CD4-positive, alpha-beta T cell (primary cell): ENCODE measurements around the gene HIVEP3. TPM values are rescaled to one million over a fixed set of nuclear protein-coding genes. Genes with fewer than 3 reads are reported as not detected.

Experiments
- ATAC-seq: fragments of 200-7000 bp; cut with Tn5 transposase; one replicate; pipeline ENCODE4 v1.10.0; 2022; ENCODE audit warnings: mild to moderate bottlenecking; ENCODE audit not compliant: poor library complexity
- CTCF ChIA-PET: fragments of 350-600 bp; sonication (Branson Sonifier 250); formaldehyde crosslinking; loops from one replicate; lab custom pipeline; 2021; ENCODE audit warnings: antibody characterized with exemption, inconsistent platforms; lab: Charles Lee
- POLR2A ChIA-PET: fragments of 350-600 bp; sonication (Branson Sonifier 250); formaldehyde crosslinking; loops from one replicate; lab custom pipeline; 2021; ENCODE audit warnings: antibody characterized with exemption, inconsistent platforms; lab: Charles Lee
- DNase-seq, 14 experiments: peaks; one replicate each; pipeline ENCODE4 v3.0.0-alpha.2; 2013 to 2020; ENCODE audit warnings: mixed read lengths in 2 of 14
- H3K27ac ChIP-seq, 2 donors: one replicate each; pipeline versions ENCODE4 v1.5.1 to v1.7.0; 2013; ENCODE audit warnings: low read length in 2 of 2, low read depth in 1 of 2, mild to moderate bottlenecking in 1 of 2
- H3K27me3 ChIP-seq, 2 experiments: 1 replicate in 1 of 2; 2 replicates in 1 of 2; pipeline versions ENCODE4 v1.6.1 to v1.7.0; 2013; ENCODE audit warnings: low read length in 2 of 2, control low read depth in 1 of 2, mild to moderate bottlenecking in 1 of 2, moderate library complexity in 1 of 2; ENCODE audit not compliant: insufficient read depth in 2 of 2, control insufficient read depth in 1 of 2
- H3K36me3 ChIP-seq: one replicate; pipeline ENCODE4 v1.6.1; 2013; ENCODE audit warnings: low read length, control low read depth; ENCODE audit not compliant: insufficient read depth
- H3K4me1 ChIP-seq: one replicate; pipeline ENCODE4 v1.6.1; 2013; ENCODE audit warnings: low read length, control low read depth; ENCODE audit not compliant: insufficient read depth
- H3K4me3 ChIP-seq: one replicate; pipeline ENCODE4 v1.5.1; 2013; ENCODE audit warnings: mild to moderate bottlenecking, low read length, moderate library complexity
- H3K9me3 ChIP-seq, 2 experiments: 1 replicate in 1 of 2; 2 replicates in 1 of 2; pipeline versions ENCODE4 v1.6.1 to v1.7.0; 2013; ENCODE audit warnings: low read length in 2 of 2, mild to moderate bottlenecking in 2 of 2, control low read depth in 1 of 2, moderate library complexity in 1 of 2; ENCODE audit not compliant: control insufficient read depth in 1 of 2, insufficient read depth in 1 of 2
- H3K27ac Mint-ChIP-seq: one replicate; pipeline ENCODE4 v1.8.0; 2020; ENCODE audit warnings: mixed read lengths
- H3K27me3 Mint-ChIP-seq: one replicate; pipeline ENCODE4 v1.8.0; 2021; ENCODE audit warnings: mixed read lengths
- H3K36me3 Mint-ChIP-seq: one replicate; pipeline ENCODE4 v1.8.0; 2021; ENCODE audit warnings: low read depth, mixed read lengths
- H3K4me1 Mint-ChIP-seq: one replicate; pipeline ENCODE4 v1.8.0; 2021; ENCODE audit warnings: low read depth, mixed read lengths
- H3K4me3 Mint-ChIP-seq: one replicate; pipeline ENCODE4 v1.8.0; 2020; ENCODE audit warnings: mild to moderate bottlenecking, mixed read lengths
- H3K9me3 Mint-ChIP-seq: one replicate; pipeline ENCODE4 v1.8.0; 2020; ENCODE audit warnings: mixed read lengths
- intact Hi-C, 2 experiments: fragments of 100-400 bp; cut with DNase I in 1 of 2; cut with micrococcal nuclease in 1 of 2; formaldehyde crosslinking; loops; one replicate each; pipeline versions ENCODE4 v1.15.1 to v1.9.0; 2023 to 2025; cut with DNase I, micrococcal nuclease
- total RNA-seq, 174 experiments: library from RNA in 2 of 174; stranded (reverse) in 2 of 174; gene quantifications; one replicate each; pipeline ENCODE4 v1.2.3 and lab custom pipeline; 2021 to 2026
- TF ChIP-seq, protein P1 (sequence below): fragments of 200-600 bp; IDR thresholded peaks from one replicate; pipeline ENCODE4 v1.8.0; 2022; ENCODE audit warnings: antibody characterized with exemption, mild to moderate bottlenecking

Gene HIVEP3
- total RNA-seq, 2 experiments from 2014 or later = 5.1 to 5.4 TPM

DNA sequence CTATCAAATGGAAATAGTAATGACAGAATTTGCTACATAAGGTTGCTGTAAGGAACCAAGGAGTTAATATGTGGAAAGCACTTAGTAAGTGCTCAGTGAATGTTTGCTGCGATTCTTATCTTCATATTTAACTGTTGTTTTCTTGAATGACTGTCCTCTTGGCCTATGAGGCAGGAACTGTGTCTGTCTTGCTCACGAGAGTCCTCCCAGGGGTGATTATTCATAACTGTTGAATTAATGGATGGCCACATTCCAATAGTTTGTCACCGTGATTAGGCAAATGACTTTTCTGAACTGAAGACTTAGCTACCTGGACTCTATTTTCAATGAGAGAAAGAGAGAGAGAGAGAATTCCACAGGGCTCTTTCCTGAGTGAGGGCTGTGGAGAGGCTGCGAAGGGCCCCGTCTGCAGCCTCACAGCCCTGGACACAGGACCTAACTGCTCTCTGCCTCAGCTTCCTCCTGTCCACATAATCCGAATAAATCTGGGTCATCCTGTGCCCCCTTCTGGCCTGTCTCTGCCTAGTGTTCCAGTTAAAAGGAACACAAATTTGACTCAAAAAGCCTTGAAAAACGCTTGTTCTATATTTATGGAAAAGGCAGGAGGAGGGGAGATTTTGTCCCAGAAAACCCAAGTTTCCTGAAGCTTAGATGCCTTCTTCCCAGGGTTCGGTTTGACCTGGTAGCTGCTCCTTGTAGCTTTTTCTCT, 442.7 kb downstream of the HIVEP3 start:
- intact Hi-C loops = no loop called here
- no peak for DNase-seq
- Histone ChIP-seq H3K4me3 (no peak overlapping the region), H3K9me3 (no peaks in the 10 kb centered on the region), H3K27me3 (no peaks in the 10 kb centered on the region), H3K36me3 (no peaks in the 10 kb centered on the region), H3K27ac (no peak overlapping the region), H3K4me1 (no peaks in the 10 kb centered on the region)
- no peak overlapping the region for H3K4me3 Mint-ChIP-seq
- ChIA-PET CTCF (no interaction called here), POLR2A (no interaction called here)
- no peaks in the 10 kb centered on the region for H3K9me3 Mint-ChIP-seq
- ATAC-seq = no peak
- no peaks in the 10 kb centered on the region for H3K4me1 Mint-ChIP-seq
- no peaks in the 10 kb centered on the region for H3K27me3 Mint-ChIP-seq
- H3K27ac Mint-ChIP-seq = no peak overlapping the region
- TF ChIP-seq, protein P1, sequence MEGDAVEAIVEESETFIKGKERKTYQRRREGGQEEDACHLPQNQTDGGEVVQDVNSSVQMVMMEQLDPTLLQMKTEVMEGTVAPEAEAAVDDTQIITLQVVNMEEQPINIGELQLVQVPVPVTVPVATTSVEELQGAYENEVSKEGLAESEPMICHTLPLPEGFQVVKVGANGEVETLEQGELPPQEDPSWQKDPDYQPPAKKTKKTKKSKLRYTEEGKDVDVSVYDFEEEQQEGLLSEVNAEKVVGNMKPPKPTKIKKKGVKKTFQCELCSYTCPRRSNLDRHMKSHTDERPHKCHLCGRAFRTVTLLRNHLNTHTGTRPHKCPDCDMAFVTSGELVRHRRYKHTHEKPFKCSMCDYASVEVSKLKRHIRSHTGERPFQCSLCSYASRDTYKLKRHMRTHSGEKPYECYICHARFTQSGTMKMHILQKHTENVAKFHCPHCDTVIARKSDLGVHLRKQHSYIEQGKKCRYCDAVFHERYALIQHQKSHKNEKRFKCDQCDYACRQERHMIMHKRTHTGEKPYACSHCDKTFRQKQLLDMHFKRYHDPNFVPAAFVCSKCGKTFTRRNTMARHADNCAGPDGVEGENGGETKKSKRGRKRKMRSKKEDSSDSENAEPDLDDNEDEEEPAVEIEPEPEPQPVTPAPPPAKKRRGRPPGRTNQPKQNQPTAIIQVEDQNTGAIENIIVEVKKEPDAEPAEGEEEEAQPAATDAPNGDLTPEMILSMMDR = no peak
- H3K36me3 Mint-ChIP-seq = no peaks in the 10 kb centered on the region

DNA sequence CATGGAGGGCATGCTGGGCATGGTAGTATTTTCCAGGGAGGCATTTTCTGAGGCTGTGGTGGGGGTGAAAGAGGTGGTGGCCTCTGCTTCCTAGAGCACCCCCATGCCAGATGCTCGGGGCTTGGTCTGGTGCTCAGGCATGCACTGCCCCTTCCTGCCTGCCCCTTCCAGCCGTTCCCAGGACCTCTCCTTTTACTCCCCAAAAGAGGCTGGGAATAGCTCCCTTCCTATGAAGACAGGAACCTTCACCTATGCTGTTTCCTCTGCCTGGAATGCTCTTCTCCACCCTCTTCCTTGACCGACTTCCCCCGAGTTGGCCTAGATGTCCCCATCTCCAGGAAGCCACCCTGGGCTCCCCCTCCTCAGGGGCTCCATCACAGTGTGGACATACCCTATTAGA, 443.4 kb downstream of the HIVEP3 start:
- Histone ChIP-seq H3K4me1 (no peaks in the 10 kb centered on the region), H3K36me3 (no peaks in the 10 kb centered on the region), H3K27ac (no peak overlapping the region), H3K27me3 (no peaks in the 10 kb centered on the region), H3K9me3 (no peaks in the 10 kb centered on the region), H3K4me3 (no peak overlapping the region)
- POLR2A ChIA-PET = no interaction called here
- Mint-ChIP-seq H3K9me3 (no peaks in the 10 kb centered on the region), H3K36me3 (no peaks in the 10 kb centered on the region), H3K4me3 (no peak overlapping the region), H3K27me3 (no peaks in the 10 kb centered on the region), H3K4me1 (no peaks in the 10 kb centered on the region), H3K27ac (no peak overlapping the region)
- DNase-seq = no peak
- TF ChIP-seq, protein P1 = no peak
- ATAC-seq = no peak
- intact Hi-C loops = no loop called here
- CTCF ChIA-PET = no interaction called here

DNA sequence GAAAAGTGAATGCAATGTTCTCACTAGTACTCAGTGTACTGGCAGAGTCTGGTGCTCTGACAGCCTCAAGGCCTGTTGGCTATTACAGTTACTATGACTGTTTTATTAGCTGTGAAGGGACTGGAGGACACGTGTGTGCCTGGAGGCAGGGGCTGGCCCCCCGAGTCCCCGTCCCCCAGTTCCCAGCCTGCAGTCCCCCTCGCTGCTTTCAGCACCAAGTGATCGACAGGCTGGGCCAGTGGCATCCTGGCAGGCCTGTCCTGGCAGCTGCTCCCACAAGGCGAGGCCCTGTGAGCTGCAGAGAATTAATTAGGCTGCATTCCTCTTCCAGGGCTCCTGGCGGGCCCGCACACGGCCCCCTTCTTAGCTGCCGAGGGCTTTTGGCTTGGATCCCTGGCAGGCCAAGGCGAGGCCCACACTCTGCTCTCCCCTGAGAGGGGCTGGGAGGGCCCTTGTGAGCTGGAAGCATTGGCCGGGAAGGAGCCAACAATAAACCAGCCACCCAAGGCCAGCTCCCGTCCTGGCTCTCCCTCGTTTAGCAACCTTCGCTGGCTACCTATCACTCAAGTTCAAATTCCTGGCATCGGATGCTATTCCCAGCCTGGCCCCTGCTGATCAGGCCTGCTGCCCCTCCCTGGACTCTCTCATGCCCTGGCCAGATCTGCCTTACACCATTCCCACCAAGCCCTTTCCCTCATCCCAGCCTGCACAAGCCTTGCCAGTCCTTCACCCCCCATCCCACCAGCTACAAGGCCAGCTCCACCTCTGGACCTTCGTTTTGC, 444.0 kb downstream of the HIVEP3 start:
- H3K4me1 ChIP-seq = no peaks in the 10 kb centered on the region
- no peaks in the 10 kb centered on the region for H3K36me3 ChIP-seq
- DNase-seq (no peak), ATAC-seq (no peak)
- H3K4me1 Mint-ChIP-seq = no peaks in the 10 kb centered on the region
- no peak overlapping the region for H3K4me3 Mint-ChIP-seq
- no peak overlapping the region for H3K27ac ChIP-seq
- H3K9me3 Mint-ChIP-seq = no peaks in the 10 kb centered on the region
- no peaks in the 10 kb centered on the region for H3K27me3 ChIP-seq
- no peaks in the 10 kb centered on the region for H3K36me3 Mint-ChIP-seq
- H3K27me3 Mint-ChIP-seq = no peaks in the 10 kb centered on the region
- TF ChIP-seq, protein P1 = no peak
- POLR2A ChIA-PET = no interaction called here
- intact Hi-C loops = no loop called here
- H3K9me3 ChIP-seq = no peaks in the 10 kb centered on the region
- no peak overlapping the region for H3K4me3 ChIP-seq
- no peak overlapping the region for H3K27ac Mint-ChIP-seq
- CTCF ChIA-PET = no interaction called here
